ENCODE results near the gene PROCA1.

Gene PROCA1

DNA sequence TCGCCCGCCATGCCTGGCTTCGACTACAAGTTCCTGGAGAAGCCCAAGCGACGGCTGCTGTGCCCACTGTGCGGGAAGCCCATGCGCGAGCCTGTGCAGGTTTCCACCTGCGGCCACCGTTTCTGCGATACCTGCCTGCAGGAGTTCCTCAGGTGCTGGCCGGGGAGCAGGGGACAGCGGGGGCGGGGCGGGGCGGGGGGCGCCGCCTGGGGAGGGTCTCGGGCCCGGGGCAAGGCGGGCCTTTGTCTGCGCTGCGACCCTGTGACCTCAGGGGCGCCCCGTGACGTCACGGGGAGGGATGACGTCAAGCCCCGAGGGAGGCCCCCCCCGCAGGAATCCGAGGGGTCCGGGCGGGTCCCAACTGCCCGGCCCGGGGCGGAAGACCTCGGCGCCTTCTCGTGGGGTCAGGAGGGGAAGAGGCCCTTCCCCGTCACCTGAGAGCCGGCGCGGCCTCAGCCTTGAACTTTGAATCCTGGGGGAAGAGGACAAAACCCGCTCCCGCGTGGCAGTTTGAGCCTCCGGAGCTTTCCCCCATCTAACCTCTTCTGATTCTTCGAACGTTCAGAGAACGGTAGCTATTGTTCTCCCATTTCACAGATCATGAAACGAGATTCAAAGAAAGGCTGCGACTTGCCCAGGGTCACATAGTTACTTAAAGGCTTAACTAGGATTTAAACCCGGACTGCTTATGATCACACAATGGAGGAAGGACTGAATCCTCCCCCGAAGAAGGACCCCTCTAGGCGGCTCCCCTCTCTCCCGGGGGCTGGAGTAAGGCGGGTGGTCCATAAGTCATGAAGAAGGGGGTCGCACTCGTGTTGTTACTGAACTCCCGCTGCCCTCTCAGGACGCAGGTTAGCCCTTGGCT, 32.6 kb upstream of the PROCA1 start:
- ChIA-PET CTCF (interaction anchor here (0.6 to 17.9 kb wide), 6 partner anchors 9 to 372 kb away, joined by 3 to 603 read pairs (median 10); partner anchors contain the start of genes NEK8, RPL23A and TLCD1), POLR2A (interaction anchor here (0.7 to 13.2 kb wide), 7 partner anchors 9 to 850 kb away, joined by 3 to 174 read pairs (median 4); partner anchors contain the start of genes NEK8, RPL23A and TLCD1)
- no peak for DNase-seq (ENCODE audit: low read depth, low spot score)
- TF ChIP-seq, protein P1, sequence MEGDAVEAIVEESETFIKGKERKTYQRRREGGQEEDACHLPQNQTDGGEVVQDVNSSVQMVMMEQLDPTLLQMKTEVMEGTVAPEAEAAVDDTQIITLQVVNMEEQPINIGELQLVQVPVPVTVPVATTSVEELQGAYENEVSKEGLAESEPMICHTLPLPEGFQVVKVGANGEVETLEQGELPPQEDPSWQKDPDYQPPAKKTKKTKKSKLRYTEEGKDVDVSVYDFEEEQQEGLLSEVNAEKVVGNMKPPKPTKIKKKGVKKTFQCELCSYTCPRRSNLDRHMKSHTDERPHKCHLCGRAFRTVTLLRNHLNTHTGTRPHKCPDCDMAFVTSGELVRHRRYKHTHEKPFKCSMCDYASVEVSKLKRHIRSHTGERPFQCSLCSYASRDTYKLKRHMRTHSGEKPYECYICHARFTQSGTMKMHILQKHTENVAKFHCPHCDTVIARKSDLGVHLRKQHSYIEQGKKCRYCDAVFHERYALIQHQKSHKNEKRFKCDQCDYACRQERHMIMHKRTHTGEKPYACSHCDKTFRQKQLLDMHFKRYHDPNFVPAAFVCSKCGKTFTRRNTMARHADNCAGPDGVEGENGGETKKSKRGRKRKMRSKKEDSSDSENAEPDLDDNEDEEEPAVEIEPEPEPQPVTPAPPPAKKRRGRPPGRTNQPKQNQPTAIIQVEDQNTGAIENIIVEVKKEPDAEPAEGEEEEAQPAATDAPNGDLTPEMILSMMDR (IDR thresholded peaks at IDR 0.05; ENCODE audit: insufficient read depth, low read length, missing control alignments) = no peak
- peak overlapping the region; percentile 93 for H3K4me3 ChIP-seq (ENCODE audit: low read depth, low read length)

DNA sequence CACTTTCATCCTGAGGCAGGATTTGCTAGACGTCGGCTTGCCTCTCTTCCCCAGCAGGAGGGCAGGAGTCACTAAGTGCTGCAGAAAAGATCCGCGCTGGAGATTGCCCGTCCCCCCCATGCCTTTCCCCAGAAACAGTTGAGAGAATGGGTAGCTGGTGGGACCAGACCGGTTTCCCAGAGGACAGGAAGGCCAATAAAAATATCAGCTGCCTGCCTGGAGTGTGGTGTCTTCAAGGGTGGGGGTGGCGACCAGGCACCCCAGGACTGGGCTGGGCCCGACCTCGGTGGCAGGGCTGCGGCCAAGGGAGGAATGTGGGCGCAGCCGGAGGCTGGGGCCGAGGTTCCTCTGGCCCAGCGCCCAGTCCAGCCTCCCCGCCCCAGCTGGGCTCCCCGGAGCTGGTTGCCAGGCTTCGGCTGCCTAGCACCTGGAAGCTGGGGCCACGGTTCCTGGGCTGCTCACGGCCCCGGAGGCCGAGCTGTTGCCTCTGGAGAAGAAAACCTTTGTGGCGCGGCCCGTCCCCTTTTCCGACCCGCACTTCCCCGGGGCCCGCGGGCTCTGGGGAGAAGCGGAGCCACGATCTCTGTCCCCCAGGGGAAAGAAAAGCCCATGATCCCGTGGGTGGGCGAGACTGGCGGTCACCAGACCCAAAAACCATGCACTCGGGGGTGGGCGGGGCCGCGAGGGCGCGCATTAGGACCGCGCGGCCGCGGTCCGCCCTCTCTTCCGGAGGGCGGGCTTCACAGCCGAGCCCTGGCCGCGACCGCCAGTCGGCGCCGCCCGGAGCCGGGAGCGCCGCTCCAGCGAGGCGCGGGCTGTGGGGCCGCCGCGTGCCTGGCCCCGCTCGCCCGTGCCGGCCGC, 31.8 kb upstream of the PROCA1 start, which contains the start of gene TRAF4:
Gene TRAF4, plus strand, starts transcription at position 769 of the 861 bp plus-strand sequence. CDS start 102 bp downstream, outside the sequence.
- POLR2A ChIA-PET = interaction anchor here (0.8 to 13.2 kb wide), 5 partner anchors 9 to 67 kb away, joined by 3 to 174 read pairs (median 3); partner anchors contain the start of genes NEK8 and TLCD1
- CTCF ChIA-PET = interaction anchor here (1.2 to 17.9 kb wide), 5 partner anchors 9 to 172 kb away, joined by 3 to 603 read pairs (median 16); partner anchors contain the start of genes NEK8, RPL23A and TLCD1
- no peak for DNase-seq (ENCODE audit: low read depth, low spot score)
- TF ChIP-seq, protein P1 (IDR thresholded peaks at IDR 0.05; ENCODE audit: insufficient read depth, low read length, missing control alignments) = peak; percentile 6
- H3K4me3 ChIP-seq (ENCODE audit: low read depth, low read length) = peak within 1 kb of the TSS; percentile 93

GRCh38 chr17:28741358-28742349, 30.0 kb upstream of the PROCA1 start:
- CTCF ChIA-PET = interaction anchor here (1.0 to 17.9 kb wide), 5 partner anchors 8 to 212 kb away, joined by 3 to 603 read pairs (median 8); partner anchors contain the start of genes NEK8, RPL23A and TLCD1

DNA sequence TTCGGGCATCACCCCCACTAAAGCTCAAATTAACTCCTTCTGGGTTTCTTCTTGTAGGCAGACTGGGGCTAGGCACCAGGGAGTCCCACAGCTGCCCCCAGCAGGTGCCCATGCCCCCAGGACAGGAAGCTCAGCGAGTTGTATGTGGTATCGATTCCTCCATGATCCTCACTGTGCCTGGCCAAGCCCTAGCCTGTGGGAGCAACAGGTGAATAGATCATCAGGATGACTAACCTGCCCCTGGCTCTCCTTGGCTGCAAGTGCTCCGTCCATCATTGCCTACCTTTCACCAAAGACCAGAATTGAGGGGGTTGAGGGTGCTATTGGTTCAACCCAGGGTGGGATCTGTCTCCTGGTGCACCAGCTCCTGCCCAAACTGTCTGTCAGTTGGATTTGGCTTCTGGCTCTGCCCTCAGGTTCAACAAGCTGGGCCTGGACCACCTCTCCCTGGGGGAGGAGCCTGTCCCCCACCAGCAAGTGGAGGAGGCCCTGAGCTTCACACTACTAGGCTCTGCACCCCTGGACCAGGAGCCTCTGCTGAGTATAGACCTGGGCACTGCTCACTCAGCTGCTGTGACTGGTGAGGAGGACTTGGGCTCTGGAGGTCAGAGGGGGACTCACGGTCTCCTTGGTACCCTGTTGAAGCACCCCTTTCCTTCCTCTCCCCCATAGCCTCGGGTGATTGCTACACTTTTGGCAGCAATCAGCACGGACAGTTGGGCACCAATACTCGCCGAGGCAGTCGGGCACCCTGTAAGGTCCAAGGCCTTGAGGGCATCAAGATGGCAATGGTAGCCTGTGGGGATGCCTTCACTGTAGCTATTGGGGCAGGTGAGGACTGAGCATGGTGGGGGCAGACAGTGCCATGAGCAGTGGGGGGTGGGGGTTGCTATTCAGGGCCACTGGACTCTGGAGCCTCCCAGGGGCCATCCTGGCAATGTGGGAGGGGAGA, 29.0 kb upstream of the PROCA1 start:
- TF ChIP-seq, protein P1 (IDR thresholded peaks at IDR 0.05; ENCODE audit: insufficient read depth, low read length, missing control alignments) = no peak

More at GRCh38 chr17:28741358-28742349, 30.0 kb upstream of the PROCA1 start:
- H3K4me3 ChIP-seq (ENCODE audit: low read depth, low read length) = no peak overlapping the region
- no peak for DNase-seq (ENCODE audit: low read depth, low spot score)
- POLR2A ChIA-PET = interaction anchor here (13.2 kb wide), 1 partner anchor 14 kb away, joined by 174 read pairs; the partner anchor contains the start of genes NEK8 and TLCD1
- TF ChIP-seq, protein P1 (IDR thresholded peaks at IDR 0.05; ENCODE audit: insufficient read depth, low read length, missing control alignments) = no peak

More for the DNA sequence above, 29.0 kb upstream of the PROCA1 start:
- no peak overlapping the region for H3K4me3 ChIP-seq (ENCODE audit: low read depth, low read length)
- CTCF ChIA-PET = interaction anchor here (1.5 to 17.9 kb wide), 5 partner anchors 9 to 213 kb away, joined by 3 to 603 read pairs (median 9); partner anchors contain the start of genes NEK8, RPL23A and TLCD1
- no peak for DNase-seq (ENCODE audit: low read depth, low spot score)
- POLR2A ChIA-PET = interaction anchor here (13.2 kb wide), 1 partner anchor 13 kb away, joined by 174 read pairs; the partner anchor contains the start of genes NEK8 and TLCD1
